ENCODE results near the gene GRM4.

GRM4 gene

DNA sequence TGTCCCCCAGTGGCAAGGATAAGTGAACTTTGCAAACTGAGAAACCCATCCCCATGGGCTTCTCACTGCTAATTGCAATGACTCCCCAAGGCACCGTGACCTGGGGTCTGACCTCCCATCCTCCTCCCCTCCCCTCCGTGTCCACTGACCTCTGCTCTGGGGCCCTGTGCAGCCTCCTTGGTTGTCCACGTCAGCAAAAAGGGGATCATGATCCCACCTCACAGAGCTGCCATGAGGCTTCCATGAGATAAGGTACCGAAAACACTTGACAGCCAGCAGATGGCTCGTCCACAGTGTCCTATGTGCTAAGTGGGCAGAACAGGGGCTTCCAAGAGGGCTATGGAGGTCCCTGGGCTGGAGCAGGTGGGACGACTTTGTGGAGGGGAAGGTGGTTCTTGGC is 104.5 kb downstream of the GRM4 start:
- POLR2A ChIA-PET (ENCODE audit: low non-redundant PET), result no interaction called here
- CTCF ChIA-PET, result no interaction called here
- TF ChIP-seq, protein P1, sequence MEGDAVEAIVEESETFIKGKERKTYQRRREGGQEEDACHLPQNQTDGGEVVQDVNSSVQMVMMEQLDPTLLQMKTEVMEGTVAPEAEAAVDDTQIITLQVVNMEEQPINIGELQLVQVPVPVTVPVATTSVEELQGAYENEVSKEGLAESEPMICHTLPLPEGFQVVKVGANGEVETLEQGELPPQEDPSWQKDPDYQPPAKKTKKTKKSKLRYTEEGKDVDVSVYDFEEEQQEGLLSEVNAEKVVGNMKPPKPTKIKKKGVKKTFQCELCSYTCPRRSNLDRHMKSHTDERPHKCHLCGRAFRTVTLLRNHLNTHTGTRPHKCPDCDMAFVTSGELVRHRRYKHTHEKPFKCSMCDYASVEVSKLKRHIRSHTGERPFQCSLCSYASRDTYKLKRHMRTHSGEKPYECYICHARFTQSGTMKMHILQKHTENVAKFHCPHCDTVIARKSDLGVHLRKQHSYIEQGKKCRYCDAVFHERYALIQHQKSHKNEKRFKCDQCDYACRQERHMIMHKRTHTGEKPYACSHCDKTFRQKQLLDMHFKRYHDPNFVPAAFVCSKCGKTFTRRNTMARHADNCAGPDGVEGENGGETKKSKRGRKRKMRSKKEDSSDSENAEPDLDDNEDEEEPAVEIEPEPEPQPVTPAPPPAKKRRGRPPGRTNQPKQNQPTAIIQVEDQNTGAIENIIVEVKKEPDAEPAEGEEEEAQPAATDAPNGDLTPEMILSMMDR (conservative IDR thresholded peaks at IDR 0.05; ENCODE audit: low read depth), result no peak
- DNase-seq (ENCODE audit: low spot score), result no peak
- no peak overlapping the region for H3K27ac ChIP-seq

DNA sequence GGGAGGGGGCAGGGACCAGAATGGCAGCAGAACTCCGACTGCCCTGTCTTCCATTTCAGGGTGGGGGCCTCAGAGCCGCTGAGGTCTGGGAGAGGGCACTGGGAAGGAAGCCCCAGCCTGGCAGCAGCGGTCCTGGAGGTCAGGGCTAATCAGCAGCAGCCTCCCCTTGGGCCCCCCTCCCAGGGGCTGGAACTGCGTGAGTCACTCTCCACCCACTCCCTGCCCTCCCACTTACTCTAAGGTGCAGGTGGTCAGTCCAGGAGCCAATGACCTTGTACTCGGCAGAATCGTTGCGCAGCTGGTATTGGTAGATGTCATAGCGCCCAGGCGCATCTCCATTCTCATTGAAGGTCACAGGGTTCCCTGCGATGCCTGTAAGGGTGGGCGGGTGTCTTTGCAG is 105.9 kb downstream of the GRM4 start:
- ChIA-PET CTCF (interaction anchor here (1.0 kb wide), 1 partner anchor 16 kb away, joined by 5 read pairs; no protein-coding TSS in a partner anchor), POLR2A (ENCODE audit: low non-redundant PET) (no interaction called here)
- no peak for DNase-seq (ENCODE audit: low spot score)
- H3K27ac ChIP-seq, result no peak overlapping the region
- TF ChIP-seq, protein P1 (conservative IDR thresholded peaks at IDR 0.05; ENCODE audit: low read depth), result no peak

DNA sequence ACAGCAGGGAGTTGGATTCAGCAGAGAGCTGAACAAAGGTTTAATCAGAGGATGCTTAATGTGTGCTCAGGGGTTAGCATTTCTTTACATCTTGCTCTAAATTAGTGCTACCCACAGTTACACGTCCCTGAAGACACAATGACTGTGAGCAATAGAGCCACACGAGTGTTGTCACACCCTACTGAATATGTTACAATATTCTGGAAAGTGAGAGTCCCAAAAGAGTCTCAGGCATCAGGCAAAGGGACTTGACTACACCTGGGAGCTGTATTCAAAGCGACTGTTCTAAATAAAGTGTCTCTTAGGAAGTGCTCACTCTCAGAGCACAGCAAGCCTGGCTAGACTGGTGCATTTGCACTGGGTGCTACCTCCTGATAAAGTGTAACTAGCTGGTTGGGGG is 108.7 kb downstream of the GRM4 start:
- TF ChIP-seq, protein P1 (conservative IDR thresholded peaks at IDR 0.05; ENCODE audit: low read depth), result no peak
- POLR2A ChIA-PET (ENCODE audit: low non-redundant PET), result no interaction called here
- no peak for DNase-seq (ENCODE audit: low spot score)
- no peak overlapping the region for H3K27ac ChIP-seq
- CTCF ChIA-PET, result interaction anchor here (0.6 to 2.3 kb wide), 2 partner anchors 10 to 266 kb away, joined by 3 to 8 read pairs; no protein-coding TSS in a partner anchor

DNA sequence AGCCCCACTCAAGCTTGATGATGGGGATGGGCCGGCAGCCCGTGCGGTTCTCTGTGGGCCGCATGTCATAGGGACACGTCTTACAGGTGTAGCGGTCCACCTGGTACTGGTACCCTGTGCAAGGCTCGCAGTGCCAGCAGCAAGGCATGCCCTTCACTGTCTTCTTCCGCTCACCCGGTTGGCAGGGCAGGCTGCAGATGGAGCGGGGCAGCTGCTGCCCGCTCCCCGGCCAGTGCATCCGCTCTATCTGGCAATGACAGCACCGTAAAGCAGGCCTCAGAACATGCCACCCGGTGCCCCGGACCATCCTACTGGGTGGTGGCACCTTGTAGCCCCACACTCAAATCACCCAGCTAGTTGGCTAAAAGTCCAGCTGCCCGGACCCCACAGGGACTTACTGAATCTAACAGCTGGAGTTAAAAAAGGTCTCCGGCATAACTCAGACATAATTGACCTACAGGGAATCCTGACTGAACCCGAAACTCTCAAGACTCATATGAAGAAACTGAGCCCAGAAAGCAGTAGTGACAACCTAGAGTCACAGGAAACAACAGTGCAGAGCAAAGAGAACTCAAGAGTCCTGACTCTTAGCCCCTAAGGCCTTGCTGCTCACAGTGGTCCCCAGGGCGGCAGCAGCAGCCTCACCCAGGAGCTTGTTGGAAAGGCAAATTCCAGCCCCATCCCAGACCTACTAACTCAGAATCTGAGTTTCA is 109.4 kb downstream of the GRM4 start:
- no peak overlapping the region for H3K27ac ChIP-seq
- CTCF ChIA-PET, result interaction anchor here (0.6 to 2.3 kb wide), 4 partner anchors 9 to 265 kb away, joined by 3 to 8 read pairs (median 3); no protein-coding TSS in a partner anchor
- TF ChIP-seq, protein P1 (conservative IDR thresholded peaks at IDR 0.05; ENCODE audit: low read depth), result no peak
- POLR2A ChIA-PET (ENCODE audit: low non-redundant PET), result no interaction called here
- DNase-seq (ENCODE audit: low spot score), result no peak

DNA sequence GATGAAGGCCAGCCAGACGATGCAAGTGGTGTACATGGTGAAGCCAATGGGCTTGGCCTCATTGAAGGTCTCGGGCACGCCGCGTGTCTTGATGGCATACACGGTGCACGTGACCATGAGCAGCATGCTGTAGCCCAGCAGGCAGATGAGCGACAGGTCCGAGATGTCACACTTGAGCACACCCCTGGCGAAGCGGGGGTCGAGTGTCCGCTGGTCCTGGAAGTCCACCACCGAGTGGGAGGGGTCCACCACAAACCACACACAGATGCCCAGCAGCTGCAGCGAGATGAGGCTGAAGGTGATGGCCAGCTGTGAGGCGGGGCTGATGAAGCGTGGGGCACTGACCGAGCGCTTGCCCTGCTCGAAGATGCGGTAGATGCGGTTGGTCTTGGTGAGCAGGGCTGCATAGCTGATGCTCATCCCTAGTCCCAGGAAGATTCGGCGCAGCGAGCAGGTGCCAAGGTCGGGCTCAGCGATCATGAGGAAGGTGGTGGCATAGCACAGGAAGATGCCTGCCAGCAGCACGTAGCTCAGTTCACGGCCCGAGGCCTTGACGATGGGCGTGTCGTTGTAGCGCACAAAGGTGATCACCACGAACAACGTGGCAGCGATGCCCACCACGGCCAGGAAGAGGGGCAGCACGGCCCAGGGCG is 110.1 kb downstream of the GRM4 start:
- H3K27ac ChIP-seq, result no peak overlapping the region
- ChIA-PET POLR2A (ENCODE audit: low non-redundant PET) (no interaction called here), CTCF (interaction anchor here (0.7 to 1.1 kb wide), 2 partner anchors 18 to 264 kb away, joined by 3 read pairs; no protein-coding TSS in a partner anchor)
- no peak for DNase-seq (ENCODE audit: low spot score)
- TF ChIP-seq, protein P1 (conservative IDR thresholded peaks at IDR 0.05; ENCODE audit: low read depth), result no peak

DNA sequence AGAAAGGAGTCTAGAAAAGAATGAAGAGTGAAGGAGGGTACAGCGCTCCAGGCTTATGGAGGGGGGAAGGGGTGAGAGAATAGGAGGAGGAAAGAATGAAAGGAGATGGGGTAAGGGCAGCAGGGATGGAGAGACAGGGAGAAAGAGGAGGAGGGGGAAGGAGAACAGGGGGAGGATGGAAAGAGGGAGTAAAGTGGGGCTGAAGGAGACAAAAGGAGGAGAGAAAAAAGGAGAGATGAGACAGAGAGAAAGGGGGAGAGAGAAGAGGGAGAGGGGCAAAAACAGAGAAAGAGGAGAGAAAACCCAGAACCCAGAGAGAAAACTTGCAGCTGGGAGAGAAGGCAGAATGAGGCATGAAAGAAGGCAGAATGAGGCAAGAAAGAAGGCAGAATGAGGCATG is 110.7 kb downstream of the GRM4 start:
- DNase-seq (ENCODE audit: low spot score), result no peak
- no peak overlapping the region for H3K27ac ChIP-seq
- POLR2A ChIA-PET (ENCODE audit: low non-redundant PET), result no interaction called here
- CTCF ChIA-PET, result no interaction called here
- TF ChIP-seq, protein P1 (conservative IDR thresholded peaks at IDR 0.05; ENCODE audit: low read depth), result no peak

Data from RWPE1 (cell line).